Gastroesophageal sphincter (tissue), 3 donors: ENCODE measurements around the gene LARP1B.

ENCODE experiments used
- CTCF ChIP-seq, 4 experiments: fragments of 200-600 bp in 2 of 4; fragments of 450-650 bp in 2 of 4; sonication (generic) in 1 of 4; IDR thresholded peaks; one replicate each; pipeline ENCODE4 v1.5.1; 2017 to 2019; ENCODE audit warnings: antibody characterized with exemption in 4 of 4, mild to moderate bottlenecking in 2 of 4, moderate library complexity in 2 of 4
- POLR2A ChIP-seq, 2 donors: fragments of 450-650 bp; IDR thresholded peaks; one replicate each; pipeline ENCODE4 v1.6.1; 2017; ENCODE audit warnings: antibody characterized with exemption in 2 of 2, mild to moderate bottlenecking in 2 of 2, moderate library complexity in 1 of 2

- TF ChIP-seq POLR2A (IDR thresholded peaks at IDR 0.05) (no peak), CTCF (IDR thresholded peaks at IDR 0.05) (no peak)
Observed at GRCh38 chr4:128161138-128161537, 100.0 kb downstream of the LARP1B start.
